Ramos (cell line): ENCODE measurements around the gene MAP4K2.
"Not testable (repeated sequence)": the region's sequence is repeated elsewhere in the genome, so short reads cannot be mapped to it uniquely, and the experiment has no call there.

ENCODE experiments used
- in situ Hi-C: fragments of 300-500 bp; cut with MboI; formaldehyde crosslinking; loops from one replicate; pipeline ENCODE4 v1.14.3; 2022; ENCODE audit warnings: low sequenced_read_pairs; ENCODE audit not compliant: unreplicated experiment

The MAP4K2 gene

DNA sequence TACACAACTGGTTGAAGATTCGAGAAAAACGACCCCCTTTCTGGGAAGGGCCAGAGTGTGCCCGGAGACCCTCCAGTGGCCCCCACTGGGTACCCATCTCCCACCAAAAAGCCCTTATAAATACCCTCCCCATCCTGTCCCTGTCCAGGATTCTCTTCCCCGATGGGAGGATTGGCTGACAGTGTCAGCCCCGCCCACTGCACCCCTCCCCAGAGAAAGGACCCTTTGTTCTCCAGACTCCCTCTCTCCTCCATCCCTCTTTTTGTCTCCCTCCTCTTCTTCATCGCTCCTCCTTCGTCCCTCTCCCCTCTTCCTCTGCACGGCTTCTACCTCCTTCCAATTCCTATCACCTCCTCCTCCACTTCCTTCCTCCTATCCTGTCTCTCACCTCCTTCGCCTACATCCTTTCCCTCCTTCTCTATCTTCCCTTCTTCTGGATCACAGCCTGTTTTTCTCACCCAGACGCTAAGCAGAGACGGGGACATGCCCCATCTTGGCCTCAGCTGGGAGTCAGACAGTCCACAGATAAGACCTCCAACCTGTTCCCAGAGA is 20.6 kb upstream of the MAP4K2 start:
- in situ Hi-C loops = no loop called here

- in situ Hi-C loops = no loop called here
Observed at GRCh38 chr11:64817476-64817875, 14.5 kb upstream of the MAP4K2 start.

DNA sequence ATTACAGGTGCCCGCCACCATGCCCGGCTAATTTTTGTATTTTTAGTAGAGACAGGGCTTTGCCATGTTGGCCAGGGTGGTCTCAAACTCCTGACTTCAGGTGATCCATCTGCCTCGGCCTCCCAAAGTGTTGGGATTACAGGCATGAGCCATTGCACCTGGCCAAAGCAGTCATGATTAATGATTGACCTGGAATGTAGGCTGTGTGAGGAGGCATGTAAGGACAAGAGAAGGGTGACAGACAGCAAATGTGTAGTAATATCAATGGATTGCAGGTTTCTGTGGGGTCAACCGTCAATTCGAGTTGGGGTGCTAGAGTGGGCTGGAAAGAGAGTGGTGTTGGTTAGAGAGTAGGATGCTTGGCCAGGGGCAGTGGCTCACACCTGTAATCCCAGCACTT is 12.4 kb upstream of the MAP4K2 start:
- in situ Hi-C loops = not testable (repeated sequence)

GRCh38 chr11:64814712-64815187 is 11.7 kb upstream of the MAP4K2 start:
- in situ Hi-C loops = no loop called here

- in situ Hi-C loops = no loop called here
Observed at GRCh38 chr11:64813826-64814225, 10.8 kb upstream of the MAP4K2 start.

DNA sequence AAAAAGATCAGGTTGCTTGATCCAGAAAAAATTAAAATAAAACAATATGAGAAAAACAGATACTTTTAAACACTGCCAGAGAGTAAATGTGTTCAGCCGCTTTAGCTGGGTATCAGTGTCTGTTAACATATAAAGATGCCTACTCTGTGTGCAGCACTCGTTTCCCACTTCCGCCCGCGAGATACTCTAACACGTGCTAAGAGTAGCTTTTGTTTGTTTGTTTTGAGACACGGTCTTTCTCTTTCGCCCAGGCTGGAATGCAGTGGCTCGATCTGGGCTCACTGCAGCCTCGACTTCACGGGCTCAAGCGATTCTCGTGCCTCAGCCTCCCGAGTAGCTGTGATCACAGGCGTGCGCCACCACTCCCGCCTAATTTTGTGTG is 7.9 kb upstream of the MAP4K2 start:
- in situ Hi-C loops = no loop called here

- in situ Hi-C loops = no loop called here
Observed at GRCh38 chr11:64810271-64810890, 7.4 kb upstream of the MAP4K2 start, which contains the start of gene MEN1. Gene MEN1 (minus strand): TSS chr11:64810551. CDS start chr11:64810109, 442 bp downstream.

- in situ Hi-C loops = no loop called here
Observed at GRCh38 chr11:64809781-64810241, 6.8 kb upstream of the MAP4K2 start.

DNA sequence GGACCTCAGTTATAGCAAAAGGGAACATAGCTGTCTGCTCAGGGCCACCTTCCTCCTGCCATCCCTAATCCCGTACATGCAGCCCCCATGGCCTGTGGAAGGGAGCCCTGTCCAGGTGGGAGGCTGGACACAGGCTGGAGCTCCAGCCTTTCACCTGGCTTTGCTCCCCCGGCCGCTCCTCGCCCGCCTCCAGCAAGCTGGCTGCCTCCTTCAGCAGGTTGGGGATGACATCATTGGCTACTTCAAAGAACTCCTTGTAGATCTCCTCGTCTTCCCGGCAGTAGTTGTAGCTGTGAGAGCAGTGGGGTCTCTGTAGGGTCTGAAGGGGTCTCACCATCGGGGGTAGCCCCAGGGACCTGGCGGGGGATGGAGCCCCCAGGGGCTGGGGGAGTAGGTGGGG is 2.5 kb upstream of the MAP4K2 start:
- in situ Hi-C loops = no loop called here

- in situ Hi-C loops = no loop called here
Observed at GRCh38 chr11:64804346-64805210, 1.6 kb upstream of the MAP4K2 start.

DNA sequence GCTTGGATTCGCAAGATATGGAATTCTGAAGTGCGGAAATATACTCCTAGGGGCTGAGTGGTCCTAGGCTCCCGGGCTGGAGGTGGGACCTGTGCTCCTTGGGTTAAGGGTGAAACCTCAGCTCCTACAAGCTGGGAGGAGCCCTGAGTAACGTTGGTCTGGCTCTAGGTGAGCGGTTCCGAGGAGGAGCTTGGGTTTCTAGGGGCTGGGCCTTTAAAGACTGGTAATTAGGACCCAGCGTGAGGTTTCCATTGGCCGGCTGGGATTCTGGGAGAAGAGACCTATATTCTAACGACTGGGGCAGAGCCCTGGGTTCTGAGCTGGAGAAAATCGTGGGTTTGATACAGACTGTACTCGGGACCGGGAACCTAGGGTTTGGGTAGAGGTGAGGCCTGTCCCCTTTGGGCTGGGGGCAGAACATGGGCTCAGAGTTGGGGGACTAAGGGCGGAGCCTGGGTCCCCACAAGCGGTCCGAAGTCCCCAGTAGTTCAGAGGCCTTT is 882 bp upstream of the MAP4K2 start:
- in situ Hi-C loops = no loop called here

GRCh38 chr11:64802370-64803157 is 450 bp downstream of the MAP4K2 start:
- in situ Hi-C loops = no loop called here

DNA sequence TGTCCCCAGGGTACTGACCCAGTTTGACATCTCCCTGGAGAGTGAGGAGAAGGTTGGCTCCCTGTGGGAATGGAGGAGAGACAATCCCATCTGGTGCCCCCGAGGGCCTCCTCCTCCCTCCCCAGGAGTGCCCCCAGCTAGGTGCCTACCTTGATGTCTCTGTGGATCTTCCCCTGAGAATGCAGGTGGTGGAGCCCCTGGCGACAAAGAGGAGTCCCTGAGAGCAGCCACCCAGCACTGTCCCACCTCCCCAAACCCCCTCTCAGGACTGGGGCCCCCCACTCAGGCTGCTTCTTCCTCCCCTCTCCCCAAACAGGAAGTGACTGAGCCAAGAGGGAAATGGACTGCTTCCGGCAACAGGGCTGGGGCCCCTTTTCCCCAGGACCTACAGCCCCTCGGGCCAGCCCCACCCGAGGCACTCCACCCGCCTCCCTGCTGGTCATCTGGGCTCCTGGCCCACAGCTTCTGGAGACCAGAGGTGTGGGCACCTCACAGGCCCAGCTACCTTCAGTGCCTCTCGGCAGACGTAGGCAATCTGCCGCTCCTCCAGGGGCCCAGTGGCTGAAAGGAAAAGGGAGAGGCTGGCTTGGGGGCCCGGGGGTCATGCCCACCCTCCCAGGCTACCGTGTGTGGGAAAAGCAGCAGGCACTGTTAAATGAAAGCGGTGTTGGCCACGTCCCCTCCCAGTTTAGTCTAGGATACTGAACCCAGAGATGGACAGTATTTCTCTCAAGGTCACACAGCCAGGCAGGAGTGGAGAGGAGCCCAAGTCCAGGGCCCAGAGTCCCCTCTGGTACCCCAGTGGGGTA is 1.2 kb downstream of the MAP4K2 start:
- in situ Hi-C loops = no loop called here

GRCh38 chr11:64801158-64801464 is 1.9 kb downstream of the MAP4K2 start:
- in situ Hi-C loops = no loop called here

- in situ Hi-C loops = no loop called here
Observed at GRCh38 chr11:64800303-64801157, 2.5 kb downstream of the MAP4K2 start.

DNA sequence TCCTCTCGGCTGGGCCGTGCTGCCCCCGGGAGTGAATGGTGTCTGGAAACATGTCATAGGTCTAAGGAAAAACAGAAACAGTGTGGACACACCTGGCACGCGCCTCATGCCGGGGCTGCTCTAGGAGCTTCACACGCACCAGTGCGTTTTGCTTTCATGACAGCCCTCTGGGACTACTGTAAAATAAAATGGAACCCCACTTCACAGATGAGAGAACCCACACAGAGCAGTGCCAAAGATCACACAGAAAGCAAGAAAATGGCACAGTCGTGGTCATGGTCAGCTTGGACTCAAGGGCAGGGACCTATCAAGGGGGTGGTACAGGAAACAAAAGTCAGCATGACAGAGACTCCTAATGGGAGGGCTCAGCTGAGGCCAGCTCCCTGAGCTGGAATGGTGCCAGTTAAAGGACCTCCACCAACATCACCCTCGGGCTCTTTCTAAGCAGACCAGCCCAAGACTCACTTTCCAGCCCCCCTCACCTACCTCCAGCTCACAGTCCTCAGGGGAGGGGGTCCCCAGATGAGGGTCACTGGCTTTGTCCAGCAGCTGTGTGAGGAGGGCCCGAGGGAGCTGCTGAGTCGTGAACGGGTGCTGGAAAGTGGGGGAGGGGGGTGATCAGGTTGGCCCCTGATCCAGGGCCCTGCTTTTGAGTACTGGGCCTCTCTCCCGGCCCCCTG is 3.3 kb downstream of the MAP4K2 start:
- in situ Hi-C loops = no loop called here

DNA sequence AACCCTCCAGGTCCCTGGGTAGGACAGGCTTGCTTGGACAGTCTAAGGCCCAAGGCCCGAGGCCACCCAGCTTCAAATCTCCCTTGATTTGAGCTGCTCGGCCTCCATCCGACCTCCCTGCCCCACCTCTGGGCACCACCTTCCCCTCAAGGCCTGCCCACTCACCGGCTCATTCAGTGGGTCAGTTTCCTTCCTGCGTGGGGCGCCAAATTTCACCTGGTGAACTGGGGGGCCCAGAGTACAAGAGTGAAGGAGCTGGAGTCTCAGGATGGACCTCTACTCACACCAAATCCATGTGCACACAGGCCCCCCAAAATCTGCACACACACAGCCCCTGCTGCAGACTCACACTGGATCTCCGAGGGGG is 3.8 kb downstream of the MAP4K2 start:
- in situ Hi-C loops = no loop called here
